LoVo (cell line): ENCODE data around the gene PDYN.
A peak's percentile ranks its signal among the peaks of the same experiment; 100 is the strongest.

Experiments
- DNase-seq: peaks from one replicate; pipeline ENCODE4 v3.0.0-alpha.2; 2016; ENCODE audit warnings: low spot score

Gene PDYN

GRCh38 chr20:1994627-1995026, 769 bp upstream of the PDYN start:
- no peak for DNase-seq

- DNase-seq = no peak
Observed at GRCh38 chr20:1992359-1993110, 1.3 kb downstream of the PDYN start.

GRCh38 chr20:1987826-1988225, 6.0 kb downstream of the PDYN start:
- DNase-seq = no peak

- no peak for DNase-seq
Observed at GRCh38 chr20:1983301-1983700, 10.6 kb downstream of the PDYN start.

GRCh38 chr20:1982686-1983085, 11.2 kb downstream of the PDYN start:
- no peak for DNase-seq

GRCh38 chr20:1979106-1979778, 14.6 kb downstream of the PDYN start:
- no peak for DNase-seq

- DNase-seq = no peak
Observed at GRCh38 chr20:1975291-1975690, 18.6 kb downstream of the PDYN start.

- no peak for DNase-seq
Observed at GRCh38 chr20:1973601-1974440, 20.0 kb downstream of the PDYN start.

GRCh38 chr20:1971893-1972586, 21.8 kb downstream of the PDYN start:
- DNase-seq = no peak

GRCh38 chr20:1968964-1969363, 24.9 kb downstream of the PDYN start:
- no peak for DNase-seq

GRCh38 chr20:1965520-1966351, 28.1 kb downstream of the PDYN start:
- DNase-seq = peak; percentile 43

GRCh38 chr20:1964659-1965405, 29.0 kb downstream of the PDYN start:
- DNase-seq = no peak

GRCh38 chr20:1964061-1964460, 29.8 kb downstream of the PDYN start:
- DNase-seq = no peak

- DNase-seq = no peak
Observed at GRCh38 chr20:1961374-1961773, 32.5 kb downstream of the PDYN start.

- no peak for DNase-seq
Observed at GRCh38 chr20:1959156-1959555, 34.7 kb downstream of the PDYN start.

GRCh38 chr20:1958426-1958825, 35.4 kb downstream of the PDYN start:
- no peak for DNase-seq

- no peak for DNase-seq
Observed at GRCh38 chr20:1955217-1955616, 38.6 kb downstream of the PDYN start.

- no peak for DNase-seq
Observed at GRCh38 chr20:1953621-1954020, 40.2 kb downstream of the PDYN start.

GRCh38 chr20:1952737-1953530, 40.9 kb downstream of the PDYN start:
- no peak for DNase-seq
